Stimulated activated CD4-positive, alpha-beta T cell treated with anti-CD3 and anti-CD28 coated beads, Interleukin-1b, Interleukin-23, amount 100 ng/mL, for 24 hours (primary cell): ENCODE measurements around the gene TRIP6.

Experiments
- DNase-seq, 4 experiments: peaks; one replicate each; pipeline ENCODE4 v3.0.0-alpha.2; 2020; ENCODE audit warnings: low read depth in 4 of 4, low spot score in 1 of 4

The TRIP6 gene

GRCh38 chr7:100873599-100874299, 6.6 kb downstream of the TRIP6 start:
- DNase-seq, result no peak

- DNase-seq, result no peak
Observed at GRCh38 chr7:100874300-100874576, 7.1 kb downstream of the TRIP6 start.

GRCh38 chr7:100874577-100875355, 7.6 kb downstream of the TRIP6 start, which contains the start of gene SRRT:
SRRT (plus strand) TSS chr7:100875103; CDS start chr7:100875591, 488 bp downstream.
- DNase-seq, result peak; percentile 97 to 98 (median 98)

- DNase-seq, result no peak
Observed at GRCh38 chr7:100875356-100875751, 8.2 kb downstream of the TRIP6 start.

GRCh38 chr7:100878013-100878412, 10.8 kb downstream of the TRIP6 start:
- no peak for DNase-seq

- DNase-seq, result no peak
Observed at GRCh38 chr7:100878685-100879084, 11.5 kb downstream of the TRIP6 start.

- DNase-seq, result no peak
Observed at GRCh38 chr7:100879685-100880261, 12.6 kb downstream of the TRIP6 start.

GRCh38 chr7:100880645-100881044, 13.5 kb downstream of the TRIP6 start:
- no peak for DNase-seq

GRCh38 chr7:100881136-100881535, 13.9 kb downstream of the TRIP6 start:
- no peak for DNase-seq

GRCh38 chr7:100882201-100882600, 15.0 kb downstream of the TRIP6 start:
- no peak for DNase-seq

GRCh38 chr7:100882785-100883526, 15.8 kb downstream of the TRIP6 start:
- no peak for DNase-seq

- DNase-seq, result no peak
Observed at GRCh38 chr7:100884736-100885439, 17.7 kb downstream of the TRIP6 start.

GRCh38 chr7:100885440-100886141, 18.4 kb downstream of the TRIP6 start:
- DNase-seq, result no peak

- DNase-seq, result no peak
Observed at GRCh38 chr7:100886142-100886935, 19.2 kb downstream of the TRIP6 start.

GRCh38 chr7:100886936-100887515, 19.8 kb downstream of the TRIP6 start:
- DNase-seq, result no peak

GRCh38 chr7:100887516-100888290, 20.5 kb downstream of the TRIP6 start:
- DNase-seq, result no peak

GRCh38 chr7:100888291-100888987, 21.3 kb downstream of the TRIP6 start:
- no peak for DNase-seq
